Erythroblast (primary cell): Measurements from ENCODE around the gene PRF1.

ENCODE experiments used
- GATA1 ChIP-seq: IDR thresholded peaks from 2 replicates; pipeline ENCODE4 v1.6.1; 2011; ENCODE audit warnings: low read depth, mild to moderate bottlenecking, control low read depth, low read length, moderate library complexity
- POLR2A ChIP-seq: IDR thresholded peaks from 2 replicates; pipeline ENCODE4 v1.6.1; 2011; ENCODE audit warnings: mild to moderate bottlenecking, low read length

- TF ChIP-seq POLR2A (no peak), GATA1 (no peak)
Observed at GRCh38 chr10:70617798-70618568, 15.4 kb upstream of the PRF1 start.
